Sigmoid colon (tissue), 7 donors: ENCODE data around the gene NDUFB2. TPM values are rescaled to one million over a fixed set of nuclear protein-coding genes. Genes with fewer than 3 reads are reported as not detected.

Source experiments
- DNase-seq: peaks from one replicate; pipeline ENCODE4 v3.0.0-alpha.2; 2019
- H3K27ac ChIP-seq, 4 donors: fragments of 200-600 bp; sonication (generic); one replicate each; pipeline ENCODE4 v1.5.1; 2016 to 2019; ENCODE audit warnings: mild to moderate bottlenecking in 1 of 4
- H3K27me3 ChIP-seq, 3 donors: fragments of 200-600 bp; sonication (generic); one replicate each; pipeline ENCODE4 v1.5.1; 2019; ENCODE audit warnings: mild to moderate bottlenecking in 1 of 3
- H3K36me3 ChIP-seq, 4 donors: fragments of 200-600 bp; sonication (generic); one replicate each; pipeline ENCODE4 v1.5.1; 2016 to 2019
- H3K4me1 ChIP-seq, 4 donors: fragments of 200-600 bp; sonication (generic); one replicate each; pipeline ENCODE4 v1.5.1; 2017 to 2019
- H3K4me3 ChIP-seq, 4 donors: fragments of 200-600 bp; sonication (generic); one replicate each; pipeline ENCODE4 v1.5.1; 2017 to 2019; ENCODE audit warnings: mild to moderate bottlenecking in 2 of 4, moderate library complexity in 1 of 4
- H3K9me3 ChIP-seq, 4 donors: fragments of 200-600 bp in 3 of 4; sonication (generic) in 3 of 4; one replicate each; pipeline versions ENCODE4 v1.5.1 to v1.6.1; 2013 to 2019
- EP300 ChIP-seq, 4 donors: sonication (generic); formaldehyde crosslinking; IDR thresholded peaks; one replicate each; pipeline ENCODE4 v1.6.1; 2017; ENCODE audit warnings: antibody characterized with exemption in 4 of 4
- POLR2A ChIP-seq, 2 donors: fragments of 450-650 bp; IDR thresholded peaks; one replicate each; pipeline ENCODE4 v1.6.1; 2016; ENCODE audit warnings: antibody characterized with exemption in 2 of 2, mild to moderate bottlenecking in 2 of 2, moderate library complexity in 2 of 2
- POLR2AphosphoS5 ChIP-seq, 4 donors: sonication (generic); formaldehyde crosslinking; IDR thresholded peaks; one replicate each; pipeline ENCODE4 v1.6.1; 2017; ENCODE audit warnings: antibody characterized with exemption in 4 of 4
- WGBS, 2 donors: extraction: QIAGEN DNeasy Blood & Tissue Kit; methylation state at CpG; one replicate each; pipeline ENCODE4 v1.1.7; 2013; 5-methylcytosine and 5-hydroxymethylcytosine counted together
- intact Hi-C: fragments of 100-400 bp; cut with DNase I; formaldehyde crosslinking; loops from one replicate; pipeline ENCODE4 v1.15.1; 2023
- polyA plus RNA-seq, 3 donors: library from polyadenylated mRNA; stranded (reverse); fragments of 200-250 nt; gene quantifications; one replicate each; pipeline ENCODE4 v1.2.3, GENCODE V29; 2013
- total RNA-seq, 4 donors: library from RNA; depleted of rRNA; stranded (reverse); fragments of >200 nt; gene quantifications; one replicate each; pipeline ENCODE4 v1.1.0, GENCODE V29; 2016
- TF ChIP-seq, protein P1 (sequence below), 4 experiments: fragments of 450-650 bp in 3 of 4; fragments of 200-600 bp in 1 of 4; IDR thresholded peaks; one replicate each; pipeline ENCODE4 v1.5.1; 2016 to 2019; ENCODE audit warnings: antibody characterized with exemption in 4 of 4, mild to moderate bottlenecking in 3 of 4, moderate library complexity in 2 of 4
- donor health status: healthy with polysubstance abuse.
- donor health status: Bipolar disorder and iron deficiency.
- donor health status: healthy.

Gene NDUFB2
- total and polyA plus RNA-seq, 7 donors, result 170 to 979 (median 377) TPM

DNA sequence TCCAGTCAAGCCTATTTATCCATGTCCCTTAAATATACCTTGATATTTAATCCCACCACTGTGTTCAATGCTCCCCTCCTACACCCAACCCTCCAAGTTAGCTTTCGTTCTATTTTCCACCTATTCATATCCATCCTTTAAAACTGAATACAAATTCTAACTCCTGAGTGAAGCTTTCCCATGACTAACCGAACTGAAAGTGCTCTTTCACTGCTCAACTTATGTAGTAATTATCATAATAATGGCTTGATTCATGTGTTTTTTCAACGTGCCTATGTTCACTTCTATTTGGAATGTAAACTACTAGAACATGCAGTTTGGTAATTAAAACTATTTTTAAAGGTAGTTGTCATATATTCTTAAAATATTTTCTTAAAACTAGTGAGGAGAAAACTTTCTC, 58.0 kb downstream of the NDUFB2 start:
- H3K27ac ChIP-seq, result no peak overlapping the region

More for the DNA sequence above, 58.0 kb downstream of the NDUFB2 start:
- DNase-seq, result no peak
- WGBS, 2 donors, result 83 to 84% methylated on average over 3 of the region's 3 CpGs
- Histone ChIP-seq H3K27me3 (no peaks in the 10 kb centered on the region), H3K9me3 (no peaks in the 10 kb centered on the region), H3K36me3 (peaks cover 0 to 42% (median 3%) of the 10 kb centered on the region in 4 donors), H3K4me1 (no peaks in the 10 kb centered on the region), H3K4me3 (no peak overlapping the region)
- no peak for TF ChIP-seq EP300 (IDR thresholded peaks at IDR 0.05)
- TF ChIP-seq, protein P1, sequence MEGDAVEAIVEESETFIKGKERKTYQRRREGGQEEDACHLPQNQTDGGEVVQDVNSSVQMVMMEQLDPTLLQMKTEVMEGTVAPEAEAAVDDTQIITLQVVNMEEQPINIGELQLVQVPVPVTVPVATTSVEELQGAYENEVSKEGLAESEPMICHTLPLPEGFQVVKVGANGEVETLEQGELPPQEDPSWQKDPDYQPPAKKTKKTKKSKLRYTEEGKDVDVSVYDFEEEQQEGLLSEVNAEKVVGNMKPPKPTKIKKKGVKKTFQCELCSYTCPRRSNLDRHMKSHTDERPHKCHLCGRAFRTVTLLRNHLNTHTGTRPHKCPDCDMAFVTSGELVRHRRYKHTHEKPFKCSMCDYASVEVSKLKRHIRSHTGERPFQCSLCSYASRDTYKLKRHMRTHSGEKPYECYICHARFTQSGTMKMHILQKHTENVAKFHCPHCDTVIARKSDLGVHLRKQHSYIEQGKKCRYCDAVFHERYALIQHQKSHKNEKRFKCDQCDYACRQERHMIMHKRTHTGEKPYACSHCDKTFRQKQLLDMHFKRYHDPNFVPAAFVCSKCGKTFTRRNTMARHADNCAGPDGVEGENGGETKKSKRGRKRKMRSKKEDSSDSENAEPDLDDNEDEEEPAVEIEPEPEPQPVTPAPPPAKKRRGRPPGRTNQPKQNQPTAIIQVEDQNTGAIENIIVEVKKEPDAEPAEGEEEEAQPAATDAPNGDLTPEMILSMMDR (IDR thresholded peaks at IDR 0.05), result no peak
- TF ChIP-seq POLR2A (IDR thresholded peaks at IDR 0.05), result no peak
- no peak for TF ChIP-seq POLR2AphosphoS5 (IDR thresholded peaks at IDR 0.05)
- intact Hi-C loops, result no loop called here

Other genes starting within 250 kb of the NDUFB2 start
- 10 to 100 TPM; 63.5 to 73.7 (median 69.4) TPM for gene MKRN1, start 217.2 kb upstream of the NDUFB2 start, total RNA-seq
- gene MKRN1, start 217.2 kb upstream of the NDUFB2 start, polyA plus RNA-seq, result 100 to 1,000 TPM in 2 of 3 donors, 10 to 100 TPM in 1; 83.8 to 118 (median 103) TPM
- 10 to 100 TPM in 3 of 4 donors, 1 to 10 TPM in 1; 7.6 to 38.8 (median 13.6) TPM for gene DENND2A, start 55.9 kb upstream of the NDUFB2 start, total RNA-seq
- gene DENND2A, start 55.9 kb upstream of the NDUFB2 start, polyA plus RNA-seq, result 10 to 100 TPM in 1 of 3 donors, 1 to 10 TPM in 2; 6.2 to 22.2 (median 7.2) TPM
- 10 to 100 TPM; 20.1 to 22.1 (median 20.8) TPM for gene ADCK2, start 23.8 kb upstream of the NDUFB2 start, total RNA-seq
- 10 to 100 TPM; 14.8 to 24.0 (median 15.6) TPM for gene ADCK2, start 23.8 kb upstream of the NDUFB2 start, polyA plus RNA-seq
- gene BRAF, start 228.2 kb downstream of the NDUFB2 start, total RNA-seq, result 10 to 100 TPM; 43.1 to 64.8 (median 54.5) TPM
- gene BRAF, start 228.2 kb downstream of the NDUFB2 start, polyA plus RNA-seq, result 1 to 10 TPM; 4.8 to 7.5 (median 4.9) TPM